HepG2 (cell line): ENCODE results near the gene ZFYVE26. TPM values are rescaled to one million over a fixed set of nuclear protein-coding genes. Genes with fewer than 3 reads are reported as not detected.

Experiments
- ELF4 ChIP-seq: sonication (generic); formaldehyde crosslinking; IDR thresholded peaks from 2 replicates; pipeline ENCODE4 v1.5.0; 2020; ENCODE audit warnings: missing genetic modification reagents, mild to moderate bottlenecking, moderate library complexity, borderline replicate concordance
- RFX5 ChIP-seq: IDR thresholded peaks from 2 replicates; pipeline ENCODE4 v1.6.1; 2011; ENCODE audit warnings: low read depth, low read length, improper control_type of control experiment
- ZNF543 ChIP-seq: sonication (generic); formaldehyde crosslinking; IDR thresholded peaks from 2 replicates; pipeline ENCODE4 v1.4.0; 2020; ENCODE audit warnings: mild to moderate bottlenecking, missing genetic modification reagents
- polyA plus RNA-seq, 8 experiments: library from polyadenylated mRNA; depleted of rRNA in 3 of 8; stranded (reverse) in 7 of 8; unstranded in 1 of 8; fragments of >200 nt; fragmentation: Illumina TruSeq in 4 of 8; extraction: Trizol in 4 of 8; gene quantifications; 2 replicates each; pipeline versions ENCODE4 v1.2.1 to v1.2.3, GENCODE V29; 2011 to 2016; ENCODE audit warnings: low read depth in 4 of 8, missing spikeins in 1 of 8, mixed read lengths in 1 of 8; ENCODE audit not compliant: insufficient read depth in 1 of 8
- total RNA-seq, 5 experiments: library from RNA; depleted of rRNA; stranded (reverse); fragments of >200 nt; fragmentation: Illumina TruSeq; extraction: Trizol; gene quantifications; 2 replicates each; pipeline ENCODE4 v1.2.3, GENCODE V29; 2016; ENCODE audit warnings: low read depth in 1 of 5
- TF ChIP-seq, protein P1 (sequence below): sonication (generic); formaldehyde crosslinking; IDR thresholded peaks from 2 replicates; pipeline ENCODE4 v1.4.0; 2020; ENCODE audit warnings: mild to moderate bottlenecking, missing genetic modification reagents
- TF ChIP-seq, protein P2 (sequence below): sonication (generic); formaldehyde crosslinking; IDR thresholded peaks from 2 replicates; pipeline ENCODE4 v1.4.0; 2020; ENCODE audit warnings: mild to moderate bottlenecking, missing genetic modification reagents
- TF ChIP-seq, protein P3 (sequence below): sonication (generic); formaldehyde crosslinking; IDR thresholded peaks from 2 replicates; pipeline ENCODE4 v1.9.0; 2021; ENCODE audit warnings: missing genetic modification reagents, mild to moderate bottlenecking, borderline replicate concordance

Gene ZFYVE26
- total and polyA plus RNA-seq, 2 of the 13 experiments (the other 11 are each of a cell fraction or from before 2014, with no cell fraction given), result 13.6 to 16.4 TPM

DNA sequence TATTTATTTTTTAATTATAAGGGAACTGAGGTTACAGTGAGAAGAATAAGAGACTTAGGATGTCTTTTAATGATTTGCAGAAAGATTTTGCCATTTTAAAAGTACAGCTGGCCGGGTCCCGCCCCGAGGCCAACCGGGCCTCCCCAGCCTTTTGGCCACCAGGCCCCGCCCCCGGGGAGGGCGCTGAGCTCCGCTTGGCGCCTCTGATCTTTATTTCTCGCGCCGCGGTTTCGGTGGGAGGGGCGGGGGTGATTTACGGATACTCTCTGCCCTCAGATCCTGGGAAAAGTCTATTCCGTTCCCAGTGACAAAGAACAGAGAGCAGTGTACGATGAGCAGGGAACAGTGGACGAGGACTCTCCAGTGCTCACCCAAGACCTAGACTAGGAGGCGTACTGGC lies 17.7 kb downstream of the ZFYVE26 start (continued):
- TF ChIP-seq, protein P1, sequence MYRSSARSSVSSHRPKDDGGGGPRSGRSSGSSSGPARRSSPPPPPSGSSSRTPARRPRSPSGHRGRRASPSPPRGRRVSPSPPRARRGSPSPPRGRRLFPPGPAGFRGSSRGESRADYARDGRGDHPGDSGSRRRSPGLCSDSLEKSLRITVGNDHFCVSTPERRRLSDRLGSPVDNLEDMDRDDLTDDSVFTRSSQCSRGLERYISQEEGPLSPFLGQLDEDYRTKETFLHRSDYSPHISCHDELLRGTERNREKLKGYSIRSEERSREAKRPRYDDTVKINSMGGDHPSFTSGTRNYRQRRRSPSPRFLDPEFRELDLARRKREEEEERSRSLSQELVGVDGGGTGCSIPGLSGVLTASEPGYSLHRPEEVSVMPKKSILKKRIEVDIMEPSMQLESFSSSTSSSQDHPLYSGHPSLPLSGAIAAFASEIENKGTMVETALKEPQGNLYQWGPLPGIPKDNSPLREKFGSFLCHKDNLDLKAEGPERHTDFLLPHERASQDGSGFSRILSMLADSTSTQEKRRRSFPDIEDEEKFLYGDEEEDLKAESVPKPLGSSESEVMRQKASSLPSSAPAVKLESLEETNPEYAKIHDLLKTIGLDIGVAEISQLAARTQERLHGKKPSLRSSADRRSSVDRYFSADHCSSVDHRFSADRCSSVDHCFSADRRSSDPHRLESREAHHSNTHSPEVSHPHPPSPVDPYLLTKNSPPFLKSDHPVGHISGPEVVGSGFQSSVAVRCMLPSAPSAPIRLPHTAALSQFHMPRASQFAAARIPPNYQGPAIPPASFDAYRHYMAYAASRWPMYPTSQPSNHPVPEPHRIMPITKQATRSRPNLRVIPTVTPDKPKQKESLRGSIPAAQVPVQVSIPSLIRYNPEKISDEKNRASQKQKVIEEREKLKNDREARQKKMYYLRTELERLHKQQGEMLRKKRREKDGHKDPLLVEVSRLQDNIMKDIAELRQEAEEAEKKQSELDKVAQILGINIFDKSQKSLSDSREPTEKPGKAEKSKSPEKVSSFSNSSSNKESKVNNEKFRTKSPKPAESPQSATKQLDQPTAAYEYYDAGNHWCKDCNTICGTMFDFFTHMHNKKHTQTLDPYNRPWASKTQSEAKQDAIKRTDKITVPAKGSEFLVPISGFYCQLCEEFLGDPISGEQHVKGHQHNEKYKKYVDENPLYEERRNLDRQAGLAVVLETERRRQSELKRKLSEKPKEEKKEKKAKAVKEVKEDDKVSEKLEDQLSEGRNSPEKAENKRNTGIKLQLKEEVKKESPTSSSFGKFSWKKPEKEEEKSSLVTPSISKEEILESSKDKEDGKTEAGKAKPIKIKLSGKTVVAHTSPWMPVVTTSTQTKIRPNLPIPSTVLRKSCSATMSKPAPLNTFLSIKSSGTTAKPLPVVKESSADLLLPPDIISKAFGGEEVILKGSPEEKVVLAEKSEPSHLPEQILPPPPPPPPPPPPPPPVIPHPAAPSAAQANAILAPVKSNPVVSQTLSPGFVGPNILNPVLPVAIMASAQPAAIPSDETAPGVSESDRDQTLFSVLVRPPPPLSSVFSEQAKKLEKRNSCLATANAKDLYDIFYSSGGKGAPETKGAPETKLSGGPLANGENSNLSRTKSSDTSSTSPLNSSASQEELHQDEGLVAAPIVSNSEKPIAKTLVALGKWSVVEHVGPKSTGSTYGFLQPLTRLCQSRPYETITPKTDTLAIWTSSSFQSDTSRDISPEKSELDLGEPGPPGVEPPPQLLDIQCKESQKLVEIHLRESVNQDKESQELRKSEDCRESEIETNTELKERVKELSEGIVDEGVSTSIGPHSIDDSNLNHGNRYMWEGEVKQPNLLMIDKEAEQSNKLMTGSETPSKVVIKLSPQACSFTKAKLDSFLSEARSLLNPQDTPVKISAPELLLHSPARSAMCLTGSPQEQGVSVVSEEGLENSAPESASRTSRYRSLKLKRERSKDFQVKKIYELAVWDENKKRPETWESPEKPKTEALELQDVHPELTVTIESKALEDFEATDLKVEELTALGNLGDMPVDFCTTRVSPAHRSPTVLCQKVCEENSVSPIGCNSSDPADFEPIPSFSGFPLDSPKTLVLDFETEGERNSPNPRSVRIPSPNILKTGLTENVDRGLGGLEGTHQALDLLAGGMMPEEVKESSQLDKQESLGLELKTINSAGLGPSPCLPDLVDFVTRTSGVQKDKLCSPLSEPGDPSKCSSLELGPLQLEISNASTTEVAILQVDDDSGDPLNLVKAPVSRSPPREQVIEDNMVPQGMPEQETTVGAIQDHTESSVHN (CRISPR knock-in tag), result no peak
- TF ChIP-seq ELF4 (CRISPR knock-in tag) (no peak), RFX5 (no peak), ZNF543 (CRISPR knock-in tag) (no peak)
- TF ChIP-seq, protein P2, sequence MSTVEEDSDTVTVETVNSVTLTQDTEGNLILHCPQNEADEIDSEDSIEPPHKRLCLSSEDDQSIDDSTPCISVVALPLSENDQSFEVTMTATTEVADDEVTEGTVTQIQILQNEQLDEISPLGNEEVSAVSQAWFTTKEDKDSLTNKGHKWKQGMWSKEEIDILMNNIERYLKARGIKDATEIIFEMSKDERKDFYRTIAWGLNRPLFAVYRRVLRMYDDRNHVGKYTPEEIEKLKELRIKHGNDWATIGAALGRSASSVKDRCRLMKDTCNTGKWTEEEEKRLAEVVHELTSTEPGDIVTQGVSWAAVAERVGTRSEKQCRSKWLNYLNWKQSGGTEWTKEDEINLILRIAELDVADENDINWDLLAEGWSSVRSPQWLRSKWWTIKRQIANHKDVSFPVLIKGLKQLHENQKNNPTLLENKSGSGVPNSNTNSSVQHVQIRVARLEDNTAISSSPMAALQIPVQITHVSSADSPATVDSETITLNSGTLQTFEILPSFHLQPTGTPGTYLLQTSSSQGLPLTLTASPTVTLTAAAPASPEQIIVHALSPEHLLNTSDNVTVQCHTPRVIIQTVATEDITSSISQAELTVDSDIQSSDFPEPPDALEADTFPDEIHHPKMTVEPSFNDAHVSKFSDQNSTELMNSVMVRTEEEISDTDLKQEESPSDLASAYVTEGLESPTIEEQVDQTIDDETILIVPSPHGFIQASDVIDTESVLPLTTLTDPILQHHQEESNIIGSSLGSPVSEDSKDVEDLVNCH, result no peak
- TF ChIP-seq, protein P3, sequence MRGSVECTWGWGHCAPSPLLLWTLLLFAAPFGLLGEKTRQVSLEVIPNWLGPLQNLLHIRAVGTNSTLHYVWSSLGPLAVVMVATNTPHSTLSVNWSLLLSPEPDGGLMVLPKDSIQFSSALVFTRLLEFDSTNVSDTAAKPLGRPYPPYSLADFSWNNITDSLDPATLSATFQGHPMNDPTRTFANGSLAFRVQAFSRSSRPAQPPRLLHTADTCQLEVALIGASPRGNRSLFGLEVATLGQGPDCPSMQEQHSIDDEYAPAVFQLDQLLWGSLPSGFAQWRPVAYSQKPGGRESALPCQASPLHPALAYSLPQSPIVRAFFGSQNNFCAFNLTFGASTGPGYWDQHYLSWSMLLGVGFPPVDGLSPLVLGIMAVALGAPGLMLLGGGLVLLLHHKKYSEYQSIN, result no peak
